GM18868 (cell line): Measurements from ENCODE around the gene ATAD3B.
"Not testable (repeated sequence)": the region's sequence is repeated elsewhere in the genome, so short reads cannot be mapped to it uniquely, and the experiment has no call there.

Experiments used
- ATAC-seq: cut with Tn5 transposase; IDR thresholded peaks from one replicate; pipeline ENCODE4 v1.9.1; 2021; ENCODE audit warnings: mild to moderate bottlenecking, moderate library complexity; ENCODE audit not compliant: unreplicated experiment

The ATAD3B gene, protein sequence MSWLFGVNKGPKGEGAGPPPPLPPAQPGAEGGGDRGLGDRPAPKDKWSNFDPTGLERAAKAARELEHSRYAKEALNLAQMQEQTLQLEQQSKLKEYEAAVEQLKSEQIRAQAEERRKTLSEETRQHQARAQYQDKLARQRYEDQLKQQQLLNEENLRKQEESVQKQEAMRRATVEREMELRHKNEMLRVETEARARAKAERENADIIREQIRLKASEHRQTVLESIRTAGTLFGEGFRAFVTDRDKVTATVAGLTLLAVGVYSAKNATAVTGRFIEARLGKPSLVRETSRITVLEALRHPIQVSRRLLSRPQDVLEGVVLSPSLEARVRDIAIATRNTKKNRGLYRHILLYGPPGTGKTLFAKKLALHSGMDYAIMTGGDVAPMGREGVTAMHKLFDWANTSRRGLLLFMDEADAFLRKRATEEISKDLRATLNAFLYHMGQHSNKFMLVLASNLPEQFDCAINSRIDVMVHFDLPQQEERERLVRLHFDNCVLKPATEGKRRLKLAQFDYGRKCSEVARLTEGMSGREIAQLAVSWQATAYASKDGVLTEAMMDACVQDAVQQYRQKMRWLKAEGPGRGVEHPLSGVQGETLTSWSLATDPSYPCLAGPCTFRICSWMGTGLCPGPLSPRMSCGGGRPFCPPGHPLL

DNA sequence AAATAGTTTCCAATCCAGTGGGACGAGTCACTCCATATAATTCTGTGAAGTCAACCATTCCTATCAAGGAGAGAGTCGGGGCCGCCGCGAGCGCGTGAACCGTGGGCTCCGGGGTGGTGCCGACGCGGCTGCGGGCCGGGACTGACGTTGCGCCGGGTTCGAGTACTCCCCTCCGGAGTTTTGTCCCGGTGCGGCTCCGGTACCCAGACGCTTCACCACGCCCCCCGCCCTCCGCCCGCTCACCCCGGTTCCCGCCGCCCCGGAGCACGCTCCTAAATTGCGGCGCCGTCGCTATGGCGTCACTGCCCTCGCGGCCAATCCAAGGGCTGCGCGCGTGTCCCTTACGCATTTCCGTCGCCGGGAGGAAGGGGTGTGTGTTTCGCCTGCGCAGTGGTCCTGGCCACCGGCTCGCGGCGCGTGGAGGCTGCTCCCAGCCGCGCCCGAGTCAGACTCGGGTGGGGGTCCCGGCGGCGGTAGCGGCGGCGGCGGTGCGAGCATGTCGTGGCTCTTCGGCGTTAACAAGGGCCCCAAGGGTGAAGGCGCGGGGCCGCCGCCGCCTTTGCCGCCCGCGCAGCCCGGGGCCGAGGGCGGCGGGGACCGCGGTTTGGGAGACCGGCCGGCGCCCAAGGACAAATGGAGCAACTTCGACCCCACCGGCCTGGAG, at the start of gene ATAD3B:
Gene ATAD3B (plus strand): TSS at position 377 of the 664 bp plus-strand sequence. CDS start 120 bp downstream, at position 497.
- peak; percentile 88 for ATAC-seq

DNA sequence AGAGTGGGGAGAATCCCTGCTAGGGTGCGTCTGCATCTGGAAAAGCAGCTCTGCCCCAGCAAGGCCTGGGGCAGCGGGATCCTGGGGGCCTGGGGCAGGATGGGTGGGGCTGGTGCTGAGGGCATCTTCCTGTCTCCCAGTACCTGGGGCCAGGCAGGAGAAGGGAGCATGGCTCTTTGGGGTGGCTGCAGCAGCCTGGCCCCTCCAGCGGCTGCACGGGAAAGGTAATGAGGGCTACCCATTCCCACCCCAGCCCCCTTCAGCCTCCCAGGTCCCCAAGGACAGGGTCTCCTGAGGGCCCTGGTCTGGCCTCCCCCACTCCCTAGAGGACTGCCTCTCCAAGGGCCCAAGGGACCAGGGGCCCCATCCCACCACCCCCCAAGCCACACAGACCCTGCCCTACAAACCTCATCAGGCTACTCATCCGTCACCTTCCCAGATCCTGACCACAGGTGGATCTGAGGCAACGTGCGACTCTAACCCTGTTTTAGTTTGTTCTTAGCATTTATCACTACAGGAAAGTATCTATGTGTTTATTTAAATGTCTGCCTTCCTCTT, 49.6 kb upstream of the ATAD3B start:
- no peak for ATAC-seq

DNA sequence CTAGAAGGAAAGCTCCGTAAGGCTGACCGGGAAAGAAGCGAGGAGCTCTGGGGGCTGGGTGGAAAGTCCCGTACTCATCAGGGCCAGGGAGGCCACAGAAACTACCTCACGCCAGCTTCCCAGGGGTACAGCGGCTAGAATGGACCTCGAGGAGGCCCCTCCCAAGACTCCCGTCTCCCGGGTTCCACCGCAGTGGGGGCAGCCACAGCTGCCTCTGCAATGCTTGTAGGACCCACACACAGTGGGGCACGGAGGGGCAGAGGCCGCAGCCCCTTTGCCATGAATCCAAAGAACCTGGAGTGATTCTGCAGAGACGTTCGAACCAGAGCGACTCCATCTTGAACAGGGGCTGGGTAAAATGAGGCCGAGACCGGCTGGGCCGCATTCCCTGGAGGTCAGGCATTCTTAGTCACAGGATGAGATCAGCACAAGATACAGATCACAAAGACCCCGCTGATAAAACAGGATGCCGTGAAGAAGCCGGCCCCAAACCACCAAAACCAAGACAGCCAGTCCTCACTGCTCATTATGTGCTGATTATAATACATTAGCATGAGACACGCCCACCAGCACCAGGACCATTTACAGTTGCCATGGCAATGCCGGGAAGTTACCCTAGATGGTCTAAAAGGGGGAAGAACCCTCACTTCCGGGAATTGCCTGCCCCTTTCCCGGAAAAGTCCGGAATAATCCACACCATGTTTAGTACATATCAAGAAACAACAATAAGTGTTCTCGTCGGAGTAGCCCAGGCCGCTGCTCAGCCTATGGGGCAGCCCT, 48.9 kb upstream of the ATAD3B start:
- ATAC-seq: no peak

DNA sequence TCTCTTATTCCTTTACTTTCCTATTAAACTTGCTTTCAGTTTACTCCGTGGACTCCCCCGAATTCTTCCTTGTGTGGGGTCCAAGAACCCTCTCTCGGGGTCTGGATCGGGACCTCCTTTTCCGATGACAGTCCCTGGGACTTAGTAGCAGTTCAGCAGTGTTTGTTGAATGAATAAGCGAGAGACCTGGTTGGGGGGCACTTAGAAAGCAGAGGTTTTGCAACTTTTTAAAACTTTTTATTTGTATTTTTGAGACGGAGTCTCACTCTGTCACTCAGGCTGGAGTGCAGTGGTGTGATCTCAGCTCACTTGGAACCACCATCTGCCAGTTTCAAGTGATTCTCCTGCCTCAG, 48.3 kb upstream of the ATAD3B start:
- ATAC-seq: no peak

DNA sequence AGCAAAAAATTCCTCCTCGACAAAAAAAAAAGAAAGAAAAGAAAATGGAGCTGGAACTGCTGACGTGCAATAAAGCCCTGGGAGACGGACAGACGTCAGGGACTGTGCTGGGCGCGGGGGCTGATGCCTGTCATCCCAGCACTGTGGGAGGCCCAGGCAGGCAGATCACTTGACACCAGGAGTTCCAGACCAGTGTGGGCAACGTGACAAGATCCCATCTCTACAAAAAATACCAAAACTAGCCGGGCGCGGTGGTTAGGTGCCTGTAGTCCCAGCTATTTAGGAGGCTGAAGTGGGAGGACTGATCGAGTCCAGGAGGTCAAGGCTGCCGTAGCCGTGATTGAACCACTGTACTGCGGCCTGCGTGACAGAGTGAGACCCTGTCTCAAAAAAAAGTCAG, 46.9 kb upstream of the ATAD3B start:
- no peak for ATAC-seq

DNA sequence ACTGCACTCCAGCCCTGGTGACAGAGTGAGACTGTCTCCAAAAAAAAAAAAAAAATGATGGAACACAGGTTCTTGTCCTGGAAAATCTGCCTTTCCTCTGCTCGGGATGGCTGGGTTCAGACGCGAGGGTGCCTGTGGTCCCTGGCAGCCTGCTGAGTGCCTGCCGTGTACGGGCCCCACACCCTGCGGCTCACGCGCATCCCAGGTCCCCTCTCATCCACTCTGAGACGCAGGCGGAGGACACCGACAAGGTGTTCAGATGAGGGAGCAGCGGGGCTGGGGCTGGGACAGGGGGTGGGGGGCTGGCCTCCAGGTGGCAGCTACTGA, 46.2 kb upstream of the ATAD3B start:
- ATAC-seq: no peak

DNA sequence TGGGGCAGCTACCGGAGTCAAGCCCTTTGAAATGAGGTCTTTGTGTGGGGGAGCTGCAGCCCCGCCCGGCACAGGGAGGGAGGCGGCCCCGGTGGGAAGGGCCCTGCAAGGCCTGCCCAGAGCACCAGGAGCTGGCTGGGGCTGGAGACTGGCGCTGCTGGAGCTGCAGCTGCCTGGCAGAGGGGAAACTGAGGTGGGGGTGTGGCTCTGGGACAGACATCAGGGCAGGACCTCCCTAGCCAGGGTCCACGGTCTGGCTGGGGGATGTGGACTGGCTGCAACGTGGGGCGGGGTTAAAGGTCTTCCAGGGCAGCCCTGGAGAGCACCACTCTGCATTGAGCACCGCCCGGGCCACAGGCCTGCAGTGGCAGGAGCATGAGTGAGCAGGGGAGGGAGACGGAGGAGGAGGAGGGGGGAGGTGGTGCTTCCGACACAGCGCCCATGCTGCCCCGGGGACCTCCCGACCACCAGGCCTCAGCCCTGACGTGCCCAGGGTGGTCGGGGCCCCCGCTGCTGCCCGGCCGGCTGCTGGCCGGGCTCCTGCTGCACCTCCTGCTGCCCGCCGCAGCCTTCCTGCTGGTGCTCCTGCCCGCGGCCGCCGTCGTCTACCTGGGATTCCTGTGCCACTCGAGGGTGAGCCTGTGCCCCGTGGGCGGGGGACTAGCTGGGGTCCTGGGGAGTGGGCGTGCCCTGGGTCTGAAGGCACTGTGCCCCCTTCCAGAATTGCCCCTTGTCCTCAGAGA, 45.6 kb upstream of the ATAD3B start:
- no peak for ATAC-seq

DNA sequence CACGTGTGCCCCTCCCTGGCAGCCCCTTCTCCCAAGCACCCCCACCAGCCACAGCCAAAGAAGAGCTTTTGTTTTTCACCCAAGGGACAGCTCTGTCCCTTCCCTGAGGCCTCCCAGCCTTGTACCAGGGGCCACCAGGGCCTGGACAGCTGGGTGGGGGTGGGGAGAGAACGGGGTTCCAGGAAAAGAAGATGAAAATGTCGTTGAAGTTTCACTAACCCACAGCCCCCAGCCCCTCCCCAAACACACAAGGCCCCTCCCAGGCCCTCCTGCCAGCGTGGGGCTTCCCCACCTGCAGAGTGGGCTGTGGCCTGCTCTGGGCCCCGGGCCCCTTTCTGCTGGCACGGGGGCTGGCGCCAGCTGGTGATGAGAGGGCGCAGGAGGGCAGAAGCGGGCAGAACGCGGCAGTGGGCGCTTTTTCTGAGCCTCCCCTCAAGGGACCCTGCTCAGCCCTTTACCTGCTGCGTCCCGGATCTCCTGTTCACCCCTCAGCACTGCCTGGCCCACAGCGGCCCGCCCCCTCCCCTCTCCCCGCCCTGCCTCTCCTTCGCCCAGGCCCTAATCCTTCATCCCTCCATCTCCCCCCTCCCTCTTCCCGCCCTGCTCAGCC, 45.0 kb upstream of the ATAD3B start:
- no peak for ATAC-seq

DNA sequence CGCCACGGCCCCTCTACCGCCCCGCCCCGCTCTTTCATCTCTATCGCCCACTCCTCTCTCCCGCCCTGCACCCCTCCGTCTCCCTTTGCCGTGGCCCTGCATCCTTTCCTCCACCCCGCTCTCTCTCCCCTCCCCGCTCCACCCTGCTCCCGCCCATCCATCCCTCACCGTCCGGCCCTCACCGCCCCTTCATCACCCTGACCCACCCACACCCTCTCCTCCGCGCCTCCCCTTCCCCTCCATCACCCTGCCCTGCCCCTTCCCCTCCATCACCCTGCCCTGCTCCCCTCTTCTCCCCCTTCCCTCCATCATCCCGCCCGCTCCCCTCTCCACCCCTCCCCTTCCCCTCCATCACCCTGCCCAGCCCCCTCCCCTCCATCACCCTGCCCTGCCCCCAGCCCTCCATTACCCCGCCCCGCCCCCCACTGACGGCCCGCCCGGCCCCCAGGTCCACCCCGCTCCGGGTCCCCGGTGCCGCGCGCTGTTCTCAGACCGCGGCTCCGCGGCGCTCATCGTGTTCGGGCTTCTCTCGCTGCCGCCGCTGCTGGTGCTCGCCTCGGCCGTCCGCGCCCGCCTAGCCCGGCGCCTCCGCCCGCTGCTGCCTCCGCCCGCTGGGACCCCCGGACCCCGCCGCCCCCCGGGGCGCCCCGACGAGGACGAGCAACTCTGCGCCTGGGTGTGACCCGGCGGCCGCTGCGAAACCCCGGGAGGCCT, 44.3 kb upstream of the ATAD3B start:
- ATAC-seq: no peak

DNA sequence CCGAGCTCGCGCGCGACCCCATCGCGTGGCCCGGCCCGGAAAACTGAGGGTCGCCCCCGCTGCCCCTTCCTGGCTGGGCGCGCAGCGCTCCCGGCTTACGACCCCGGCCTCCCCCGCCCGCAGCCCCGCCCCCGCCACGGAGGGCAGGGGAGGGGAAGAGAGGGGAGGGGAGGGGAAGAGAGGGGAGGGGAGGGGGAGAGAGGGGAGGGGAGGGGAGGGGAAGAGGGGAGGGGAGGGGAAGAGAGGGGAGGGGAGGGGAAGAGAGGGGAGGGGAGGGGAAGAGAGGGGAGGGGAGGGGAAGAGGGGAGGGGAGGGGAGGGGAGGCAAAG, 43.8 kb upstream of the ATAD3B start:
- ATAC-seq: no peak

DNA sequence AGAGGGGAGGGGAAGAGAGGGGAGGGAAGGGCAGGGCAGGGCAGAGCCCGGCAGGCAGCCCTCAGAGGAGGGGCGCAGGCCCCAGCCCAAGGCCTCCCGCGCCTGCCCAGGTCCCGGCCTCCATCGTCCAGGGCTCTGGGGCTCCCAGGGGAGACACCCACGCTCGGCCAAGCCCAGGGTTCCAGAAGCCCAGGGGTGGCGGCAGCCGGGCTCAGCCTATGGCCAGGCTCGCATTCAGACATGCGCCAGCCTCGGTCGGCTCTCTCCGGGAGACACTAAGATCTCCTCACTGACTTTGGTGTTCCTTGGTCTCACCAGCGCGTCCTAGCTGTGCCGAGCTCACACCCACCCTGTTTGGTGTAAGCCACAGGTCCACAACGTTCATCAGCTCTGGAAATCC, 43.4 kb upstream of the ATAD3B start:
- ATAC-seq: no peak

DNA sequence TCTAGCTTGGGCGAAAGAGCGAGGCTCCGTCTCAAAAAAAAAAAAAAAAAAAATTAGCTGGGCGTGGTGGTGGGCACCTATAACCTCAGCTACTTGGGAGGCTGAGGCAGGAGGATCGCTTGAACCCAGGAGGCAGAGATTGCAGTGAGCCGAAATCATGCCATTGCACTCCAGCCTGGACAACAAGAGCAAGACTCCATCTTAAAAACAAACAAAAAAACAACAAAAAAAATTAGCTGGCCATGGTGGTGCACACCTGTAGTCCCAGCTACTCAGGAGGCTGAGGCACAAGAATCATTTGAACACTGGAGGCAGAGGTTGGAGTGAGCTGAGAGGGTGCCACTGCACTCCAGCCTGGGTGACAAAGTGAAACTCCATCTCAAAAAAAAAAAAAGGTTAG, 42.6 kb upstream of the ATAD3B start:
- not testable (repeated sequence) for ATAC-seq

DNA sequence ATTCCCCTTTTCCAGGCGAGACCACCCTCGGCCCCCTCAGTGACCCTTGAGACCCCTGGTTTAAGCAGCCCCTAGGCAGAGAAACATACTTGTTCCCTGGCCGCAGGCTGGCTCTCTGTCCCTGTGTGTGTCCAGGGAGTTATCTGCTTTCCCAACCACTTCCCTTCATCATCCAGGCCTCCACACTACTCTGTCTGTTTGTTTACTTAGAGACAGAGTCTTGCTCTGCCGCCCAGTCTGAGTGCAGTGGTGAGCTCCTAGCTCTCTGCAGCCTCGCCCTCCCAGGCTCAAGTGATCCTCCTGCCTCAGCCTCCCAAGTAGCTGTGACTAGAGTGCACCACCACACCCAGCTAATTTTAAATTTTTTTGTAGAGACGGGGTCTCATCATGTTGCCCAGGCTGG, 41.9 kb upstream of the ATAD3B start:
- ATAC-seq: no peak

DNA sequence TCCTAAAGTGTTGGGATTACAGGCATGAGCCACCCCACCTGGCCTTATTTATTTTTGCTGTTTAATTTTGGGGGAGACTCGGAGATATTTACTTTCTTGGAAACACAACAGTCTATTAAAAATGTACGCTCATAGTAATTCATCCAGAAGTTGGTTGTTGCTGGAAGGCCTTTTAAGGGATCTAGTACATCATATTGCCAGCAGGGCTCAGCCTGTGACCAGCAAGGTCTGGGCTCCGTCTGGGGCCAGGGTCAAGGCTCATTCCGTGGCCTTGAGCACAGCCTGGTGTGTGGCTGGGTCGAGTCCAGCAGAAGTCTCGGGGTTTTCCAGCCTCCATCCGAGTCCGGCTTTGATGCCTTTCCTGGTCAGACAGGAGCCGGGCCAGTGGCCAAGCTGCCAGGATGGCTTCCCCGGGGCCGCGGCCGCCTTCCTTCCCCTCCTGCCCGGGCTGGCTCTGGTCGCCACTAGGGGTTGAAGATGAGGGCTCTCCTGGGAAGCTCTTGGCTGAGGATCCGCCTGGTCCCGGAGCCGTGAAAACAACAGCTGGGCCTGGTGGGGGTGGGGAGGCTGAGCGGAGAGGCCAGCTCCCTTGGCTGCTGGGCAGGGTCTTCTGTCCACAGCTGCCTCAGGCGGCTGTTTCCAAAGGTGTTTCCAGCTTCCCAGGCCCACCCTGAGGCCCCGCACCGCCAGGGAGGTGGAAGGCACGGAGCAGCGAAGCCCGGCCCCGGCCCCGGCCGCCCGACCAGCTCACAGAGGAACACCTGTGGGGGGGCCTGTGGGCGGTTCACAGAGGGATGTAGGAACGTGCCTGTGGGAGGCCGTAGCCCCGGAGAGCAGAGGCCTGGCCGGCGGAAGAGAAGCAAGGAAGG, 41.2 kb upstream of the ATAD3B start:
- ATAC-seq: no peak

DNA sequence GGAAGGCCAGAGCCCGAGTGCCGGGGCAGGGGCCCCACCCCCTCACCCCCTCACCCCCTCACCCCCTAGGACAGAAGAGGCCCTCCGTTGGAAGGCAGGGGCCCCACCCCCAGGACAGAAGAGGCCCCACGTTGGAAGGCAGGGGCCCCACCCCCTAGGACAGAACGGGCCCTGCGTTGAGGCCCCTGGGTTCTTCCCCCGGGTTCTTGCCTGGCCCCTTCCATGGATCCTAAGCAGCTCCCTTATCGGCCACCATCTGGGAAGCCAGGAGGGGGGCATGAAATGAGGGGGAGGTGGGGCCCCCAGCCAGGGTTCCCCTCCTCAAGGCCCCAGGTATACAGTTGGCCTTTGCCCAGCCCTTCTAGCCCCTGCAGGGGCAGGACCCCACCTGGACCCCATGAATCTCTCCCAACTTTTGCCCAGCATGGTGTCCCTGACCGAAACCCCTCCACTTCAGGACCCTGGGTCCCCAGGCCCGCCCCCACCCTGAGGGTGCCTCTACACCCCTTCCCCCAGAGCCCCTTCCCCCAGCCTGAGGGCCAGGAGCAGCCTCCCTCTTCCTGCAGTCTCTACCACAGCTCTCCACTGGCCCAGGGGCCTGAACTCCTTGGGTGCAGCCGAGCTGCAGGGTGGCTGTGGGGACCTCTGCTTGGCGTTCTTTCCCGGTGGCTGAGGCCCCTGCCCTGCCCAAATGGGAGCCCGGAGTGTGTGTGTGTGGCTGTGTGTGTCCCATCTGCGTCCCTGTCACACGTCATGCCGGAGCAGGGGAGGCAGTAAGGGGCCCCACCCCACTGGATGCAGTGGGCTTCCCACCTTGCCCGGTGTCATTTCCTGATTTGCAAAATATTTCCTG, 40.3 kb upstream of the ATAD3B start:
- no peak for ATAC-seq

DNA sequence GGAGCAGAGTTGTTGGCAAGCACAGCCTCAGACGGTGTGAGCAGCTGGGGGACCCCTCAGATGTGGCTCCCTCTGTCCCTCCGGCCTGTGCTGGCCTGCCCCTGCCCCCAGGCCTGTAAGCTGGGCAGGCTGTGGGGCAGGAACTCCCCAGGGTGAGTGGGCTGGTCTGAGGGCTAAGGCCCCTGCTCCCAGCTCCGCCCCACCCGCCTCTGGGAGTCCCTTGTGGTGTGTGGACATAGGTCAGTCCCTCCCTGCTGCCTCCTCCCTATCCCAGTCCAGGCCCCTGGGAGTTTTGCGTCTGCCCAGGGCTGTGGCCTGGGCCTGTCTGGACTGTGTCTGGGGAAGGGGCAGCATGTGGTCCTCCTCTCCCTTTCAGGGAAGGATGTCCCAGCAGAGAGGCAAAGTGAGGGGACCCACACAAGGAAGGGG, 39.7 kb upstream of the ATAD3B start:
- no peak for ATAC-seq

DNA sequence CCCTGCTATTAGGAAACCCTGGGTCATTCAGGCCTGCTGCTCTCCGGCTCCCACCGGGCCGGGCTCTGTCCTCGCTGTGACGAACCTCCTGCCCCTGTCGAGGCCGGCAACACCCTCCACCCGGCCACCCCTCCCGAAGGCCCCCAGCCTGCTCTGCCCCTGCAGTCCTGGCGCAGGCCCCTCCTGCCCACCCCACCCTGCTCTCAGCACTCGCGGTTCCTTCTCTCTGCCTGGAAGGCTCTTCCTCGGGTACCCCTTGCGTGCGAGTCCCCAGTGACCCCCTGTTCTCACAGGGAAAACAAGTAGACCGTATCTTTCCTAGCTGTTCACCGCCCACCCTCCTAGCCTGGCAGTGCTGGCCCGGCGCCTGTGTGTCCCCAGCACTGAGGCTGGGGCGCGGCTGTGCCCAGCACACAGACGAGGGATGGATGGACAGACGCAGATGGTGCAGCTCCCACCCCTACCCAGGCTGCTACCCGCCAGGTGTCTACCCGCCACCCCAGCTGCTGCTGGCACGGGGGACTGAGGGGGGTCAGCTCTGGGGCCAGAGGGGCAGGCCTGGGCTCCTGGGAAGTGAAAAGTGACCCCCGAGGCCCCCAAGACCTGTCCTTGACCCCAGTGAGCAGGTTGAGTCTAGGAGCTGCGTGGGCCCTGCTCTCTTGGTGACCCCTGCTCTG, 39.2 kb upstream of the ATAD3B start:
- no peak for ATAC-seq
